B cell (primary cell): ENCODE measurements around the gene CBL. TPM values are rescaled to one million over a fixed set of nuclear protein-coding genes. Genes with fewer than 3 reads are reported as not detected.
A peak's percentile ranks its signal among the peaks of the same experiment; 100 is the strongest.

Source experiments
- ATAC-seq: fragments of 200-7000 bp; cut with Tn5 transposase; one replicate; pipeline ENCODE4 v1.10.0; 2021; ENCODE audit warnings: low read depth, mild to moderate bottlenecking, moderate number of reproducible peaks, moderate library complexity
- CTCF ChIA-PET: fragments of 350-600 bp; sonication (Branson Sonifier 250); formaldehyde crosslinking; loops from one replicate; lab custom pipeline; 2021; ENCODE audit warnings: antibody characterized with exemption, inconsistent platforms; lab: Charles Lee
- POLR2A ChIA-PET: fragments of 350-600 bp; sonication (Branson Sonifier 250); formaldehyde crosslinking; loops from one replicate; lab custom pipeline; 2021; ENCODE audit warnings: antibody characterized with exemption; lab: Charles Lee
- DNase-seq: peaks from one replicate; pipeline ENCODE4 v3.0.0; 2013
- H2AFZ ChIP-seq: 2 replicates; pipeline ENCODE4 v1.6.1; 2012; ENCODE audit warnings: mild to moderate bottlenecking, low read depth, low read length; ENCODE audit not compliant: insufficient read depth, poor library complexity, severe bottlenecking
- H3K27ac ChIP-seq, 2 donors: 1 replicate in 1 of 2; 2 replicates in 1 of 2; pipeline ENCODE4 v1.5.1; 2012 to 2013; ENCODE audit warnings: low read length in 2 of 2, mild to moderate bottlenecking in 2 of 2, moderate library complexity in 1 of 2
- H3K27me3 ChIP-seq, 4 experiments: fragments of 200-600 bp in 1 of 4; sonication (generic) in 1 of 4; replicated peaks in 1 of 4; 1 replicate in 2 of 4; 2 replicates in 2 of 4; pipeline versions ENCODE4 v1.6.1 to v1.7.0; 2013 to 2016; ENCODE audit warnings: low read length in 3 of 4, mild to moderate bottlenecking in 2 of 4, mixed read lengths in 1 of 4, moderate library complexity in 1 of 4; ENCODE audit not compliant: insufficient read depth in 4 of 4, control insufficient read depth in 3 of 4; ENCODE audit errors: control extremely low read depth in 1 of 4
- H3K36me3 ChIP-seq, 2 experiments: replicated peaks in 1 of 2; 1 replicate in 1 of 2; 2 replicates in 1 of 2; pipeline versions ENCODE4 v1.6.1 to v1.7.1; 2013; ENCODE audit warnings: low read length in 1 of 2; ENCODE audit not compliant: insufficient read depth in 2 of 2, control insufficient read depth in 1 of 2; ENCODE audit errors: control extremely low read depth in 1 of 2, extremely low read depth in 1 of 2
- H3K4me1 ChIP-seq, 2 donors: fragments of 200-600 bp in 1 of 2; sonication (generic) in 1 of 2; 1 replicate in 1 of 2; 2 replicates in 1 of 2; pipeline versions ENCODE4 v1.5.1 to v1.6.1; 2013 to 2017; ENCODE audit warnings: low read length in 2 of 2; ENCODE audit not compliant: control insufficient read depth in 2 of 2, insufficient read depth in 2 of 2
- H3K4me2 ChIP-seq: replicated peaks from 2 replicates; pipeline ENCODE3; 2012; ENCODE audit warnings: mild to moderate bottlenecking, low read depth, low read length; ENCODE audit not compliant: poor library complexity, severe bottlenecking
- H3K4me3 ChIP-seq, 5 experiments: fragments of 200-600 bp in 1 of 5; sonication (generic) in 1 of 5; 1 replicate in 3 of 5; 2 replicates in 2 of 5; pipeline versions ENCODE4 v1.5.1 to v1.7.0; 2011 to 2016; ENCODE audit warnings: low read length in 4 of 5, mild to moderate bottlenecking in 4 of 5, low read depth in 2 of 5, control low read depth in 1 of 5, moderate library complexity in 1 of 5; ENCODE audit not compliant: insufficient read depth in 1 of 5; ENCODE audit errors: control extremely low read depth in 1 of 5, extremely low read depth in 1 of 5
- H3K79me2 ChIP-seq: fragments of 200-600 bp; sonication (generic); one replicate; pipeline ENCODE4 v1.6.0; 2016; ENCODE audit warnings: low read length; ENCODE audit not compliant: control insufficient read depth, insufficient read depth
- H3K9ac ChIP-seq: fragments of 200-600 bp; sonication (generic); 2 replicates; pipeline ENCODE4 v1.6.1; 2017; ENCODE audit warnings: mild to moderate bottlenecking, low read length, moderate library complexity
- H3K9me3 ChIP-seq, 3 donors: one replicate each; pipeline versions ENCODE4 v1.6.1 to v1.7.1; 2013; ENCODE audit warnings: low read length in 2 of 3; ENCODE audit not compliant: control insufficient read depth in 2 of 3, insufficient read depth in 1 of 3; ENCODE audit errors: control extremely low read depth in 1 of 3
- H4K20me1 ChIP-seq: 2 replicates; pipeline ENCODE4 v1.6.0; 2012; ENCODE audit warnings: mild to moderate bottlenecking, low read length; ENCODE audit not compliant: insufficient read depth, control insufficient read depth, poor library complexity, severe bottlenecking
- H3K27ac Mint-ChIP-seq: one replicate; pipeline ENCODE4 v1.8.0; 2021; ENCODE audit warnings: mixed read lengths
- H3K27me3 Mint-ChIP-seq: one replicate; pipeline ENCODE4 v1.8.0; 2021; ENCODE audit warnings: mixed read lengths
- H3K4me1 Mint-ChIP-seq: one replicate; pipeline ENCODE4 v1.8.0; 2021; ENCODE audit warnings: mixed read lengths
- H3K4me3 Mint-ChIP-seq: one replicate; pipeline ENCODE4 v1.8.0; 2021; ENCODE audit warnings: mixed read lengths
- H3K9me3 Mint-ChIP-seq: one replicate; pipeline ENCODE4 v1.8.0; 2022; ENCODE audit warnings: mixed read lengths; ENCODE audit not compliant: insufficient read depth
- EZH2 ChIP-seq: IDR thresholded peaks from 2 replicates; pipeline ENCODE4 v1.6.1; 2012; ENCODE audit warnings: borderline replicate concordance, low read depth, mild to moderate bottlenecking, moderate library complexity, low read length; ENCODE audit not compliant: insufficient read depth, poor library complexity, severe bottlenecking
- WGBS: methylation state at CpG from one replicate; pipeline ENCODE4 v1.1.5; 2013; ENCODE audit warnings: missing lambda C conversion rate; ENCODE audit not compliant: insufficient coverage; 5-methylcytosine and 5-hydroxymethylcytosine counted together
- intact Hi-C: fragments of 100-400 bp; cut with micrococcal nuclease; formaldehyde crosslinking; loops from one replicate; pipeline ENCODE4 v1.10.0; 2022
- polyA plus RNA-seq: library from polyadenylated mRNA; depleted of rRNA; stranded (reverse); fragments of >200 nt; gene quantifications from 2 replicates; pipeline ENCODE4 v1.2.3, GENCODE V29; 2012
- total RNA-seq, 2 donors: library from RNA; stranded (reverse); fragments of 120-200 nt in 1 of 2; gene quantifications; 1 replicate in 1 of 2; 2 replicates in 1 of 2; pipeline versions ENCODE4 v1.2.3 to v1.2.4, GENCODE V29; 2013 to 2022
- TF ChIP-seq, protein P1 (sequence below): fragments of 200-600 bp; IDR thresholded peaks from one replicate; pipeline ENCODE4 v1.8.0; 2022; ENCODE audit warnings: antibody characterized with exemption, mild to moderate bottlenecking

CBL gene
- total and polyA plus RNA-seq, 2 donors (not counting 1 experiment from before 2014, with no cell fraction given), result 11.7 to 35.2 TPM

DNA sequence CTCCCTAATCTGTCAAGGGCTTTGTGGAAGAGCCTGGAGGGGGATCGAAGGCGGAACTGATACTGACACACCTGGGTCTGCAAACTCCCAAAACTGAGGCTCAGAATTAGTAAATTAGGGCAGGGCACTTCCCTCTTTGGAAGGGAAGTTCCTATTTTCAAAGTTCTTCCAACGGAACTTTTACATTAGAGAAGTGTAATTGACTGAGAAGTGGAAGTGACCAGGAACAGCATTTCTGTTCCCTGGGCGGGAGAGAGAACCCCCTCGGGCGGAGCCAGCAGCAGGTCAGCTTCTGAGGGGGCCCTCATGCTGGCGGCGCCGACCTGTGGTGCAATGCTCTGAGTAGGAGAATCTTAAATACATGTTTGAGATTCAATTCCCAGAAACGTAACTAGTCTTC lies 1.1 kb upstream of the CBL start:
- H3K27me3 Mint-ChIP-seq, result no peaks in the 10 kb centered on the region
- H3K4me2 ChIP-seq, result peak overlapping the region; percentile 83
- no peaks in the 10 kb centered on the region for H3K27me3 ChIP-seq
- intact Hi-C loops, result loop anchor here (1.0 to 5.0 kb wide), 5 partner anchors 8 to 188 kb away; partner anchors contain the start of genes HINFP, RPS25 and TRAPPC4
- no peaks in the 10 kb centered on the region for H3K9me3 Mint-ChIP-seq
- no peak overlapping the region for H3K27ac ChIP-seq
- CTCF ChIA-PET, result interaction anchor here (0.5 to 3.4 kb wide), 14 partner anchors 8 to 176 kb away, joined by 3 to 41 read pairs (median 4); partner anchors contain the start of genes HINFP, NLRX1 and USP2
- ATAC-seq (no peak), DNase-seq (peak; percentile 50)
- peak overlapping the region; percentile 93 for H2AFZ ChIP-seq
- POLR2A ChIA-PET, result interaction anchor here (0.9 kb wide), 1 partner anchor 80 kb away, joined by 3 read pairs; no protein-coding TSS in a partner anchor
- no CpG with 5 or more reads among the region's 10 CpGs for WGBS
- H3K9ac ChIP-seq, result peak overlapping the region; percentile 93
- TF ChIP-seq, protein P1, sequence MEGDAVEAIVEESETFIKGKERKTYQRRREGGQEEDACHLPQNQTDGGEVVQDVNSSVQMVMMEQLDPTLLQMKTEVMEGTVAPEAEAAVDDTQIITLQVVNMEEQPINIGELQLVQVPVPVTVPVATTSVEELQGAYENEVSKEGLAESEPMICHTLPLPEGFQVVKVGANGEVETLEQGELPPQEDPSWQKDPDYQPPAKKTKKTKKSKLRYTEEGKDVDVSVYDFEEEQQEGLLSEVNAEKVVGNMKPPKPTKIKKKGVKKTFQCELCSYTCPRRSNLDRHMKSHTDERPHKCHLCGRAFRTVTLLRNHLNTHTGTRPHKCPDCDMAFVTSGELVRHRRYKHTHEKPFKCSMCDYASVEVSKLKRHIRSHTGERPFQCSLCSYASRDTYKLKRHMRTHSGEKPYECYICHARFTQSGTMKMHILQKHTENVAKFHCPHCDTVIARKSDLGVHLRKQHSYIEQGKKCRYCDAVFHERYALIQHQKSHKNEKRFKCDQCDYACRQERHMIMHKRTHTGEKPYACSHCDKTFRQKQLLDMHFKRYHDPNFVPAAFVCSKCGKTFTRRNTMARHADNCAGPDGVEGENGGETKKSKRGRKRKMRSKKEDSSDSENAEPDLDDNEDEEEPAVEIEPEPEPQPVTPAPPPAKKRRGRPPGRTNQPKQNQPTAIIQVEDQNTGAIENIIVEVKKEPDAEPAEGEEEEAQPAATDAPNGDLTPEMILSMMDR, result no peak
- no peak for TF ChIP-seq EZH2
- peaks cover 39% of the 10 kb centered on the region for H3K79me2 ChIP-seq
- H3K9me3 ChIP-seq, result no peaks in the 10 kb centered on the region
- H3K4me3 ChIP-seq, result peak overlapping the region in 1 of 5 experiments; percentile 93
- no peaks in the 10 kb centered on the region for H3K36me3 ChIP-seq
- H4K20me1 ChIP-seq, result peaks cover 19% of the 10 kb centered on the region
- peaks cover 18 to 20% of the 10 kb centered on the region in 2 donors for H3K4me1 ChIP-seq
- peak overlapping the region; percentile 72 for H3K27ac Mint-ChIP-seq
- H3K4me1 Mint-ChIP-seq, result peaks cover 33% of the 10 kb centered on the region
- H3K4me3 Mint-ChIP-seq, result peak overlapping the region; percentile 97
